Ovary (tissue), 3 donors: ENCODE data around the gene PARN.

Source experiments
- CTCF ChIP-seq, 3 donors: fragments of 450-650 bp in 2 of 3; fragments of 200-600 bp in 1 of 3; IDR thresholded peaks; one replicate each; pipeline versions ENCODE4 v1.5.1 to v1.8.0; 2016 to 2022; ENCODE audit warnings: antibody characterized with exemption in 3 of 3, mild to moderate bottlenecking in 1 of 3
- EP300 ChIP-seq: sonication (generic); formaldehyde crosslinking; IDR thresholded peaks from one replicate; pipeline ENCODE4 v1.6.1; 2017; ENCODE audit warnings: antibody characterized with exemption
- POLR2A ChIP-seq: fragments of 450-650 bp; IDR thresholded peaks from one replicate; pipeline ENCODE4 v1.6.1; 2017; ENCODE audit warnings: antibody characterized with exemption, mild to moderate bottlenecking, moderate library complexity
- donor health status: DM: no; HTN: no; CAD: no.

GRCh38 chr16:14505846-14506245 is 124.2 kb downstream of the PARN start:
- no peak for TF ChIP-seq POLR2A
- TF ChIP-seq CTCF (IDR thresholded peaks at IDR 0.05) = no peak
- no peak for TF ChIP-seq EP300
